Measurements from ENCODE around the gene SPATA31E1. TPM values are rescaled to one million over a fixed set of nuclear protein-coding genes. Genes with fewer than 3 reads are reported as not detected.

SPATA31E1 gene
- total RNA-seq, 1 experiment from 2014 or later, result not detected

- CTCF ChIA-PET, result no interaction called here
Measured at GRCh38 chr9:87867391-87867790, 15.3 kb upstream of the SPATA31E1 start.

GRCh38 chr9:87868175-87868574 lies 14.5 kb upstream of the SPATA31E1 start:
- ChIA-PET POLR2A (no interaction called here), CTCF (interaction anchor here (0.6 kb wide), 1 partner anchor 183 kb away, joined by 3 read pairs; no protein-coding TSS in a partner anchor)
- Mint-ChIP-seq H3K4me3 (ENCODE audit: unreplicated experiment) (no peak overlapping the region), H3K27ac (ENCODE audit: low read depth, unreplicated experiment) (no peak overlapping the region), H3K4me1 (ENCODE audit: insufficient read depth, unreplicated experiment) (no peaks in the 10 kb centered on the region), H3K36me3 (ENCODE audit: insufficient read depth, unreplicated experiment) (no peaks in the 10 kb centered on the region), H3K27me3 (ENCODE audit: insufficient read depth, unreplicated experiment) (no peaks in the 10 kb centered on the region), H3K9me3 (ENCODE audit: unreplicated experiment) (peaks cover 11% of the 10 kb centered on the region)
- no peak for TF ChIP-seq CTCF (IDR thresholded peaks at IDR 0.05; ENCODE audit: unreplicated experiment)
- BruUV-seq (replicated peaks), result no TSS peak
- DNase-seq (ENCODE audit: unreplicated experiment), result no peak
- intact Hi-C loops (cut with micrococcal nuclease), result no loop called here

More at GRCh38 chr9:87867391-87867790, 15.3 kb upstream of the SPATA31E1 start:
- POLR2A ChIA-PET, result no interaction called here
- BruUV-seq (replicated peaks), result no TSS peak
- Mint-ChIP-seq H3K27me3 (ENCODE audit: insufficient read depth, unreplicated experiment) (no peaks in the 10 kb centered on the region), H3K4me3 (ENCODE audit: unreplicated experiment) (no peak overlapping the region), H3K9me3 (ENCODE audit: unreplicated experiment) (peaks cover 11% of the 10 kb centered on the region), H3K36me3 (ENCODE audit: insufficient read depth, unreplicated experiment) (no peaks in the 10 kb centered on the region), H3K27ac (ENCODE audit: low read depth, unreplicated experiment) (no peak overlapping the region), H3K4me1 (ENCODE audit: insufficient read depth, unreplicated experiment) (peaks cover 4% of the 10 kb centered on the region)
- intact Hi-C loops (cut with micrococcal nuclease), result no loop called here
- DNase-seq (ENCODE audit: unreplicated experiment), result no peak
- no peak for TF ChIP-seq CTCF (IDR thresholded peaks at IDR 0.05; ENCODE audit: unreplicated experiment)

DNA sequence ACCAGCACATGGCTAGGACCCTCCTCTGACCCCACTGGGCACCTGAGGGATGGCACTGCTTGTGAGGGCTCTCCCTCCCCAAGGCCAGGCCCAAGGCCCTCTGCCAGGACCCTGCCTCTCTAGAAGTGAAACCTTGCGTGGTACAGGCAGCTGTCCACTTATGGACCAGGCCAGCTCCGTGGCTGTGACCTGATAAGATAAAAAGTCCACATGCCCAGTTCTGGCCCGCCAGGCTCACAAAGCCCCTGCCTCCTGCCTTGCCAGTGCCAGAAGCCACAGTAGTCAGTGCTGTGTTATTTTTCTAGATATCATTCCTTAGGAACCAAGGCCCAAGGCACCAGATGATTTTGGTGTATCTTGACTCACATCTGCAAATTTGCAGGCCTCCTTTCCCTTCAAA lies 14.0 kb upstream of the SPATA31E1 start:
- ChIA-PET CTCF (no interaction called here), POLR2A (no interaction called here)
- Mint-ChIP-seq H3K4me3 (ENCODE audit: unreplicated experiment) (no peak overlapping the region), H3K9me3 (ENCODE audit: unreplicated experiment) (peaks cover 11% of the 10 kb centered on the region), H3K27me3 (ENCODE audit: insufficient read depth, unreplicated experiment) (no peaks in the 10 kb centered on the region), H3K36me3 (ENCODE audit: insufficient read depth, unreplicated experiment) (no peaks in the 10 kb centered on the region), H3K4me1 (ENCODE audit: insufficient read depth, unreplicated experiment) (no peaks in the 10 kb centered on the region), H3K27ac (ENCODE audit: low read depth, unreplicated experiment) (no peak overlapping the region)
- TF ChIP-seq CTCF (IDR thresholded peaks at IDR 0.05; ENCODE audit: unreplicated experiment), result no peak
- intact Hi-C loops (cut with micrococcal nuclease), result no loop called here
- no peak for DNase-seq (ENCODE audit: unreplicated experiment)
- BruUV-seq (replicated peaks), result no TSS peak

- Mint-ChIP-seq H3K9me3 (ENCODE audit: unreplicated experiment) (peaks cover 11% of the 10 kb centered on the region), H3K27me3 (ENCODE audit: insufficient read depth, unreplicated experiment) (no peaks in the 10 kb centered on the region), H3K4me1 (ENCODE audit: insufficient read depth, unreplicated experiment) (peaks cover 3% of the 10 kb centered on the region), H3K27ac (ENCODE audit: low read depth, unreplicated experiment) (no peak overlapping the region), H3K4me3 (ENCODE audit: unreplicated experiment) (no peak overlapping the region), H3K36me3 (ENCODE audit: insufficient read depth, unreplicated experiment) (no peaks in the 10 kb centered on the region)
- intact Hi-C loops (cut with micrococcal nuclease), result no loop called here
- POLR2A ChIA-PET, result no interaction called here
- BruUV-seq (replicated peaks), result no TSS peak
- no peak for TF ChIP-seq CTCF (IDR thresholded peaks at IDR 0.05; ENCODE audit: unreplicated experiment)
- no peak for DNase-seq (ENCODE audit: unreplicated experiment)
- CTCF ChIA-PET, result no interaction called here
Measured at GRCh38 chr9:87869082-87869481, 13.6 kb upstream of the SPATA31E1 start.
